ENCODE measurements around the gene CBARP. TPM values are rescaled to one million over a fixed set of nuclear protein-coding genes. Genes with fewer than 3 reads are reported as not detected.
A peak's percentile ranks its signal among the peaks of the same experiment; 100 is the strongest.

CBARP gene
- total and polyA plus RNA-seq, 9 of the 15 experiments (the other 6 are each of a cell fraction or from before 2014, with no cell fraction given) = 0.03 to 8.9 (median 1.2) TPM; not detected in 1

- TF ChIP-seq TSHZ1 (CRISPR knock-in tag; IDR thresholded peaks at IDR 0.05) (no peak), RBM17 (IDR thresholded peaks at IDR 0.05; ENCODE audit: borderline replicate concordance, low read depth, low read length) (no peak), SMAD4 (CRISPR knock-in tag; conservative IDR thresholded peaks at IDR 0.05) (peak; percentile 73), SLC30A9 (CRISPR knock-in tag; IDR thresholded peaks at IDR 0.05) (no peak), GATAD2A (IDR thresholded peaks at IDR 0.05) (no peak), CHD2 (IDR thresholded peaks at IDR 0.05; ENCODE audit: low read depth, low read length) (no peak; the same call in 1 of the 2 replicates), EP400 (IDR thresholded peaks at IDR 0.05) (peak; percentile 84; the same call in 1 of the 2 replicates), XRCC3 (IDR thresholded peaks at IDR 0.05) (no peak), ZFP36 (IDR thresholded peaks at IDR 0.05; ENCODE audit: low read depth, low read length, partially characterized antibody) (no peak), PATZ1 (CRISPR knock-in tag; IDR thresholded peaks at IDR 0.05; ENCODE audit: borderline replicate concordance) (no peak), ATF3 (IDR thresholded peaks at IDR 0.05) (peak; percentile 40; the same call in 1 of the 2 replicates), ATF3 (CRISPR knock-in tag; conservative IDR thresholded peaks at IDR 0.05) (no peak), NRF1 (conservative IDR thresholded peaks at IDR 0.05 in 1 of 2, IDR thresholded peaks at IDR 0.05 in 1 of 2) (peak in 1 of 2 experiments; percentile 34; a peak in 3 of 4 replicates)
These were observed 37.6 kb upstream of the CBARP start, which contains the start of gene FAM174C (continued) for GRCh38 chr19:1275260-1275975.

Measured in K562 (cell line).